H1 (cell line): ENCODE data around the gene PRPF40B. TPM values are rescaled to one million over a fixed set of nuclear protein-coding genes. Genes with fewer than 3 reads are reported as not detected.

Experiments used
- CREB1 ChIP-seq: IDR thresholded peaks from 2 replicates; pipeline ENCODE4 v1.6.1; 2012; ENCODE audit warnings: inconsistent platforms
- KDM1A ChIP-seq: fragments of 200-600, 300-600 bp; sonication (generic); IDR thresholded peaks from 2 replicates; pipeline ENCODE4 v1.7.1; 2016; ENCODE audit warnings: mild to moderate bottlenecking, low read length, borderline replicate concordance
- POU5F1 ChIP-seq: IDR thresholded peaks from 2 replicates; pipeline ENCODE4 v1.6.1; 2011; ENCODE audit warnings: low read depth, mild to moderate bottlenecking, low read length, moderate library complexity
- RXRA ChIP-seq: IDR thresholded peaks from 2 replicates; pipeline ENCODE4 v1.6.1; 2011; ENCODE audit warnings: low read depth, mild to moderate bottlenecking, low read length, moderate library complexity; ENCODE audit not compliant: insufficient read depth
- SP4 ChIP-seq: IDR thresholded peaks from 2 replicates; pipeline ENCODE4 v1.6.1; 2012; ENCODE audit warnings: low read length, inconsistent platforms
- polyA plus RNA-seq, 7 experiments: library from polyadenylated mRNA; depleted of rRNA in 3 of 7; stranded (reverse) in 5 of 7; unstranded in 2 of 7; fragments of >200 nt in 5 of 7; fragments of 200-250 nt in 2 of 7; gene quantifications; 1 replicate in 5 of 7; 2 replicates in 1 of 7; 4 replicates in 1 of 7; pipeline versions ENCODE4 v1.2.1 to v1.2.3, GENCODE V29; 2011 to 2013; ENCODE audit warnings: missing spikeins in 2 of 7, mixed read lengths in 2 of 7
- total RNA-seq: library from RNA; stranded (reverse); fragmentation: NEBNext Ultra II Directional; extraction: Animal tissue kit (Norgen Biotek cat#: 25700); gene quantifications from 2 replicates; pipeline ENCODE4 v1.2.1, GENCODE V29; 2021

PRPF40B gene
- total and polyA plus RNA-seq, 2 of the 8 experiments (the other 6 are each of a cell fraction or from before 2014, with no cell fraction given): 14.4 to 24.4 TPM

DNA sequence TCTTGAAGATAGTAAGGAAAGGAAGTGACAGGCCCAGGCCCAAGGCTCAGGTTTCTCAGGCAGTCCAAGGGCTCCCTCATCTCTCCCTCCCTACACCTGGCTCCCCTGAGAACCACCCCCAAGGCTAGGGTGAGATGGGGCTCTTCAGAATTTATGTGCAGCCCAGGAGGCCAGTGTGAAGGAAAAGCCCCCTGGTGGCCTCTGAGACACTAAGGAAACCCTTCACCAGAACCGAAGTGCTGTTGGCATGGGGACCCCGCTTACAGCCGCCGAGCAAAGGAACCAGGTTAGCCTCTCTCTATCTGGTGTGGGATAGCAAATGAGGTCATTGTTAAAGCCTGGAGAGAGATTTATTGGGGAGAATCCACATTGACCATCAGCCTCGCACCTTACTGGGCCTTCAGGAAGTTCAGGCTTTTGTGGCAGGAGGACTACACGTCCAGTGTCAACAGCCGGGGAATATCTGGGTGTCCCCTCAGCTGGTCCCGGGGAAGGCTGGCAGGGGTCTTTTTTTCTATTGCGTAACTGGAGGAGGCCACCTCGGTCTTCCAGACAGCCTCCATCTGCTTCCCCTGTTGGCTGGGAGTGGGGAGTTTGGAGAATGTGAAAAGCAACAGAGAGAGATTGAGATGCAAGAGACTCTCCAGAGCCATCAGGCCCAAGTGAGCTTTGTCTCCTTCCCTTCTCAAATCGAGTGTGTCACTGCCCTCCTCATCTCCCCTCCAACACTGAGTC, 36.0 kb upstream of the PRPF40B start (continued):
- TF ChIP-seq SP4: no peak
- no peak for TF ChIP-seq RXRA
- no peak for TF ChIP-seq KDM1A
- TF ChIP-seq POU5F1: no peak
- TF ChIP-seq CREB1: no peak
